Spleen (tissue), 11 donors: ENCODE measurements around the gene TMCO4. TPM values are rescaled to one million over a fixed set of nuclear protein-coding genes. Genes with fewer than 3 reads are reported as not detected.

Source experiments
- DNase-seq: peaks from one replicate; pipeline ENCODE4 v3.0.0-alpha.2; 2020
- H3K27ac ChIP-seq, 8 donors: fragments of 200-600 bp; sonication (generic) in 7 of 8; 1 replicate in 4 of 8; 2 replicates in 4 of 8; pipeline versions ENCODE4 v1.5.0 to v1.8.0; 2016 to 2021; ENCODE audit warnings: inconsistent platforms in 4 of 8, mild to moderate bottlenecking in 4 of 8, moderate library complexity in 1 of 8
- H3K27me3 ChIP-seq, 7 donors: fragments of 200-600 bp; sonication (generic) in 6 of 7; replicated peaks in 1 of 7; 1 replicate in 4 of 7; 2 replicates in 3 of 7; pipeline versions ENCODE4 v1.5.0 to v1.8.0; 2016 to 2021; ENCODE audit warnings: inconsistent platforms in 3 of 7, mild to moderate bottlenecking in 1 of 7
- H3K36me3 ChIP-seq, 6 donors: fragments of 200-600 bp; sonication (generic) in 5 of 6; 1 replicate in 4 of 6; 2 replicates in 2 of 6; pipeline versions ENCODE4 v1.5.0 to v1.8.0; 2016 to 2021; ENCODE audit warnings: inconsistent platforms in 2 of 6
- H3K4me1 ChIP-seq, 6 donors: fragments of 200-600 bp; sonication (generic) in 5 of 6; 1 replicate in 3 of 6; 2 replicates in 3 of 6; pipeline versions ENCODE4 v1.5.0 to v1.8.0; 2016 to 2021; ENCODE audit warnings: inconsistent platforms in 3 of 6
- H3K4me3 ChIP-seq, 8 donors: fragments of 200-600 bp; sonication (generic) in 7 of 8; 1 replicate in 4 of 8; 2 replicates in 4 of 8; pipeline versions ENCODE4 v1.5.0 to v1.8.0; 2016 to 2021; ENCODE audit warnings: inconsistent platforms in 4 of 8, mild to moderate bottlenecking in 4 of 8, moderate library complexity in 2 of 8
- H3K9me3 ChIP-seq, 8 donors: fragments of 200-600 bp; sonication (generic) in 7 of 8; 1 replicate in 4 of 8; 2 replicates in 4 of 8; pipeline versions ENCODE4 v1.5.0 to v1.8.0; 2016 to 2021; ENCODE audit warnings: inconsistent platforms in 4 of 8
- CTCF ChIP-seq, 11 experiments: fragments of 200-600 bp in 7 of 11; fragments of 450-650 bp in 4 of 11; sonication (generic) in 4 of 11; IDR thresholded peaks in 8 of 11; conservative IDR thresholded peaks in 3 of 11; 1 replicate in 7 of 11; 2 replicates in 4 of 11; pipeline versions ENCODE4 v1.4.0 to v1.8.0; 2016 to 2021; ENCODE audit warnings: antibody characterized with exemption in 11 of 11, inconsistent platforms in 4 of 11, mild to moderate bottlenecking in 1 of 11
- POLR2A ChIP-seq, 3 donors: fragments of 450-650 bp; IDR thresholded peaks; one replicate each; pipeline ENCODE4 v1.5.1; 2017; ENCODE audit warnings: antibody characterized with exemption in 3 of 3, mild to moderate bottlenecking in 1 of 3
- POLR2AphosphoS5 ChIP-seq, 3 donors: sonication (generic); formaldehyde crosslinking; IDR thresholded peaks; one replicate each; pipeline ENCODE4 v1.5.1; 2017; ENCODE audit warnings: antibody characterized with exemption in 3 of 3
- WGBS, 5 donors: extraction: QIAGEN DNeasy Blood & Tissue Kit in 3 of 5; methylation state at CpG; one replicate each; pipeline versions ENCODE4 v1.1.5 to v1.1.7; 2013 to 2018; 5-methylcytosine and 5-hydroxymethylcytosine counted together
- intact Hi-C: fragments of 100-400 bp; cut with DNase I; formaldehyde crosslinking; loops from one replicate; pipeline ENCODE4 v1.15.0; 2023; ENCODE audit warnings: low total_unique reads
- polyA plus RNA-seq, 3 donors: library from polyadenylated mRNA; stranded (reverse); fragments of 200-250 nt; gene quantifications; one replicate each; pipeline ENCODE4 v1.2.1, GENCODE V29; 2013
- total RNA-seq, 7 donors: library from RNA; depleted of rRNA in 3 of 7; stranded (reverse); fragments of >200 nt in 3 of 7; fragmentation: NEBNext Ultra II Directional in 4 of 7; extraction: Animal tissue kit (Norgen Biotek cat#: 25700) in 4 of 7; gene quantifications; one replicate each; pipeline versions ENCODE4 v1.1.0 to v1.2.1, GENCODE V29; 2016 to 2021
- donor health status: healthy with polysubstance abuse.
- donor health status: DM: no; HTN: no; CAD: no; lungs with moderate emphysema.
- donor health status: DM: no; HTN: no; CAD: no.
- donor health status: Bipolar disorder and iron deficiency.
- donor health status: healthy.
- donor health status: DM: no; HTN: no; CAD: no.
- donor health status: DM: yes; HTN: yes; CAD: no.

TMCO4 gene
- total and polyA plus RNA-seq, 10 donors = 15.4 to 40.8 (median 27.2) TPM

GRCh38 chr1:19738669-19739068 is 61.0 kb downstream of the TMCO4 start:
- no peaks in the 10 kb centered on the region for H3K27me3 ChIP-seq
- DNase-seq = no peak
- no peak overlapping the region for H3K4me3 ChIP-seq
- H3K36me3 ChIP-seq = peaks cover 0 to 100% (median 39%) of the 10 kb centered on the region in 6 donors
- intact Hi-C loops = no loop called here
- TF ChIP-seq POLR2AphosphoS5 (IDR thresholded peaks at IDR 0.05) (no peak), POLR2A (IDR thresholded peaks at IDR 0.05) (no peak), CTCF (IDR thresholded peaks at IDR 0.05 in 8 of 11, conservative IDR thresholded peaks at IDR 0.05 in 3 of 11) (no peak)
- WGBS, 5 donors = 91 to 100% (median 95%) methylated on average over 2 of the region's 2 CpGs
- no peaks in the 10 kb centered on the region for H3K4me1 ChIP-seq
- peaks cover 0 to 12% (median 9%) of the 10 kb centered on the region in 8 donors for H3K9me3 ChIP-seq
- H3K27ac ChIP-seq = no peak overlapping the region

DNA sequence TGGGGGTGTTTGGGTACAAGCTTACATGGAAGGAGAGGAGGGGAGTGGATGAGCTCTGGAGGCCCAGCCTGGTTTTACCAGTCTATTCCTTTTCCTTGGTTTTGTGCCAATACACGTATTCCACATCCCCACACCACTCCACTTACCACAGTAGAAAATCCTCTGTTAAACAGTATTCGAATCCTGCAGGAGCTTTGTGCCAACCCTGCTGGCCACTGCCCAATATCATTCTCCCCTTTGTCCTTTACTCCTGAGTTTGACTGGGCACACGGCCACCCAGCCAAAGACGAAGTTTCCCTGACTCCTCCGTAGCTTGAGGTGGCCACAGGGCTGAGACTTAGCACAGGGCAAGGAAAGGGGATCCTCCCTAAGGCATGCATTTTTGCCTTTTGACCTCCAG is 61.6 kb downstream of the TMCO4 start:
- 91 to 95% (median 94%) methylated on average over 5 of the region's 5 CpGs for WGBS, 5 donors
- Histone ChIP-seq H3K36me3 (peaks cover 0 to 100% (median 36%) of the 10 kb centered on the region in 6 donors), H3K27ac (no peak overlapping the region), H3K27me3 (no peaks in the 10 kb centered on the region), H3K9me3 (peaks cover 0 to 12% (median 9%) of the 10 kb centered on the region in 8 donors), H3K4me3 (no peak overlapping the region), H3K4me1 (no peaks in the 10 kb centered on the region)
- no peak for TF ChIP-seq POLR2AphosphoS5 (IDR thresholded peaks at IDR 0.05)
- no peak for TF ChIP-seq CTCF (IDR thresholded peaks at IDR 0.05 in 8 of 11, conservative IDR thresholded peaks at IDR 0.05 in 3 of 11)
- no peak for TF ChIP-seq POLR2A (IDR thresholded peaks at IDR 0.05)
- intact Hi-C loops = no loop called here
- no peak for DNase-seq

- H3K27me3 ChIP-seq = no peaks in the 10 kb centered on the region
- no peak overlapping the region for H3K4me3 ChIP-seq
- H3K36me3 ChIP-seq = peaks cover 0 to 100% (median 33%) of the 10 kb centered on the region in 6 donors
- H3K9me3 ChIP-seq = peaks cover 0 to 12% (median 9%) of the 10 kb centered on the region in 8 donors
- H3K27ac ChIP-seq = no peak overlapping the region
- intact Hi-C loops = no loop called here
- no peaks in the 10 kb centered on the region for H3K4me1 ChIP-seq
- no peak for TF ChIP-seq POLR2AphosphoS5 (IDR thresholded peaks at IDR 0.05)
- no peak for TF ChIP-seq CTCF (IDR thresholded peaks at IDR 0.05 in 8 of 11, conservative IDR thresholded peaks at IDR 0.05 in 3 of 11)
- no peak for TF ChIP-seq POLR2A (IDR thresholded peaks at IDR 0.05)
- DNase-seq = no peak
- WGBS, 5 donors = 87 to 95% (median 92%) methylated on average over 8 to 9 of the region's 9 CpGs
These were observed 62.5 kb downstream of the TMCO4 start for GRCh38 chr1:19737104-19737825.

DNA sequence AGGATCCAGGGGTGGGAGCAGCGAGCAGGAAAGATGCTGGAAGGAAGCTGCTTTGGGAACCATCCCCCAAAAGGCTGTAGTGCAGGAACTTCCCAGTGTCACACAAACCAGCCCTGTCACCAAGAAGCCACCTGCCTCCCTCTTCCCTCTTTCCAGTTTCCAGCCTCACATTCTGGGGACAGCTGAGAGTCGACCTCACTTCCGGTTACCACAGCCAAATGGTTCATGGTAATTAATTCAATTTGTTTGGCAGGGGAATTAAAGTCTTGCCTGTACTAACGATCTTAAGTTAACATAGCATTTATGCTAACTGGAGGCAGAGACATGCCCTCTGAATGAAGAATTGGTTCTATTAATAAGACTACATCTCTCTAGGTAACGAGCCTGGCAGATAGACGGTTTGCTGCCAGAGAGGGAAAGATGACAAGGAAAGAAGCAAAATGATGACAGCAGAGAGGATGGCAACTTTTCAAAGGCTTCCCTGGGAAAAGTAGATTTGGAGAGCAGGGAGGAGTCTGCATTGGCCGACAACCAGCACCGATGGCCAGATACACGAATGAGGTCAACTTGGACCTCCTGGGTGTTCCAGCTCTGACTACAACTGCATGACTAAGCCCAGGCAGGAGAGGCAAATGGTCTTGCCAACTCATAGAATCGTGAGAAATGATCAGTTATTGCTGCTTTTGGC is 64.1 kb downstream of the TMCO4 start:
- Histone ChIP-seq H3K27ac (no peak overlapping the region), H3K9me3 (peaks cover 0 to 18% (median 12%) of the 10 kb centered on the region in 8 donors), H3K36me3 (peaks cover 0 to 100% (median 31%) of the 10 kb centered on the region in 6 donors), H3K27me3 (no peaks in the 10 kb centered on the region), H3K4me1 (no peaks in the 10 kb centered on the region), H3K4me3 (no peak overlapping the region)
- 80 to 86% (median 83%) methylated on average over 10 of the region's 10 CpGs for WGBS, 5 donors
- intact Hi-C loops = no loop called here
- no peak for DNase-seq
- no peak for TF ChIP-seq CTCF (IDR thresholded peaks at IDR 0.05 in 8 of 11, conservative IDR thresholded peaks at IDR 0.05 in 3 of 11)
- TF ChIP-seq POLR2A (IDR thresholded peaks at IDR 0.05) = no peak
- TF ChIP-seq POLR2AphosphoS5 (IDR thresholded peaks at IDR 0.05) = no peak
